Activated CD4-positive, alpha-beta T cell treated with anti-CD3 and anti-CD28 coated beads, Interleukin-2, amount 50 U/mL, for 4 hours (primary cell): ENCODE results near the gene SNX24.
"Not testable (repeated sequence)": the region's sequence is repeated elsewhere in the genome, so short reads cannot be mapped to it uniquely, and the experiment has no call there.

Experiments
- DNase-seq, 2 experiments: peaks; one replicate each; pipeline ENCODE4 v3.0.0-alpha.2; 2020

SNX24 gene, protein sequence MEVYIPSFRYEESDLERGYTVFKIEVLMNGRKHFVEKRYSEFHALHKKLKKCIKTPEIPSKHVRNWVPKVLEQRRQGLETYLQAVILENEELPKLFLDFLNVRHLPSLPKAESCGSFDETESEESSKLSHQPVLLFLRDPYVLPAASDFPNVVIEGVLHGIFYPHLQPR

DNA sequence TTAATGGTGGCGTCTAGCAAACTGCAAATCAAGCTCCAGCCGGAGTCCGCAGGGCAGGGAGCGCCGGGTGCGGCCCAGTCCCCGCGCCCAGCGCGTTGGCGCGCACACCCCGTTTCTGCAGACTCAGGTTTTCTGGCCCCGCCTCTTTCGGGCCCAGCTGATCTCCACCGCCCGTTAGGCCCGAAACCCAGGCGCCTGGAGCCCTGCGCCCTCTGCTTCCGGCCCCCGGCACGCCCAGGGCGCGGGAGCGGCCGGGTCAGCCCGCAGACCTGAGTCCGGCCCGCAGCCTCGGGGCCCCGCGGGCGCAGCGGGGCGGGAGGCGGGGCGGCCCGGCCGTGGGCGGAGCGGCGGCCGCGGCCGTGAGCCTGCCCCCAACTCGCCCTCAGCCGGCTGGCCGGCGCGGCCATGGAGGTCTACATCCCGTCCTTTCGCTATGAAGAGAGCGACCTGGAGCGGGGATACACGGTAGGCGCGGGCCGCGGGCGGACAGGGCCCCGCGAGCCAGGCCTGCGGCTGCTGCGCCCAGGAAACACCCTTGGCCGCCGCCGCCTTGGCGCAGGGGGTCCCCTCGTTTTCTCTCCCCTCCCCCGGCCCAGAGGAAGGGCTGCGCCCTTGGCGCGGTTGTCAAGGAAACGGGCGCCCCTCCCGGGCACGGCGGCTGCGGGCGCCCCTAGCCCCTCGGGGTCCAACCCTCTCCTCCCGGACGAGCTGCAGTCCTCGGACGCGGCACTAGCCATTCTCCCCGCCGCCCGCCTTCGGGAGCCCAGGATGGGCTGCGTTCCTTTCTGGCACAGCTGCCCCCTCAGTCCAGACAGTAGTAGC is at the start of gene SNX24:
SNX24 (plus strand) TSS at position 385 of the 822 bp plus-strand sequence; CDS start at position 406, 21 bp downstream.
- peak; percentile 51 for DNase-seq

DNA sequence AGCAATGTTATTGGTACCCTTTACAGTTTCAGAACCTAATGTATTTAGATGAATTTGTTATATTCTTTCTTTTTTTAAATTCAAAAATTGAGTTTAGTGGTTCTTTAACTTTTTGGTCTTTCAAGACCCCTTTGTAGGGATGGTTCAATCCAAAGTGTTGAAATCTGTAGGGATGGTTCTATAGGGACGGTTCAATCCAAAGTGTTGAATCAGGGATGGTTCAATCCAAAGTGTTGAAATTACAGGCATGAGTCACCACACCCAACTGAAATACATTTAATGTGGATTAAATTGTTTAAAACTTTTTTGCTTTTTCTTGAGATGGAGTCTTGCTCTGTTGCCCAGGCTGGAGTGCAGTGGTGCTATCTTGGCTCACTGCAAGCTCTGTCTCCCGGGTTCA is 39.9 kb upstream of the SNX24 start:
- DNase-seq, result no peak

DNA sequence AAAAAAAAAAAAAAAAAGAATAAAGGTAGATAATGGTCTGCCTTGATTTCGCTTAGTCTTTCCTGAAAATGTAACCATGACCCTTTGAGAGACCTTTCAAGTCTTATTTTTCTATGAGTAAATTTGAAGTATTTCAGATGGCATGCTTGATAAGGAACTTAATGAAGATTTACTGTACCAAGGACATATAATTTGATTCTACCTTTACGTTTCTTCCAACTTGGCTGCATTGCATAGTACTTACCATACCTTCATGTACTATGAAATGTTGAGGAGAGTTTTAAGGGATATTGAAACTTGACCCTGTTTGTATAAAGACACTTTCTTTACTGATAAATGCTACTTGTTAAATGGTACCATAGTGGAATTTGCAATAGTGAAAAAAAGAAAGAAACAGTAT is 35.0 kb upstream of the SNX24 start:
- no peak for DNase-seq

DNA sequence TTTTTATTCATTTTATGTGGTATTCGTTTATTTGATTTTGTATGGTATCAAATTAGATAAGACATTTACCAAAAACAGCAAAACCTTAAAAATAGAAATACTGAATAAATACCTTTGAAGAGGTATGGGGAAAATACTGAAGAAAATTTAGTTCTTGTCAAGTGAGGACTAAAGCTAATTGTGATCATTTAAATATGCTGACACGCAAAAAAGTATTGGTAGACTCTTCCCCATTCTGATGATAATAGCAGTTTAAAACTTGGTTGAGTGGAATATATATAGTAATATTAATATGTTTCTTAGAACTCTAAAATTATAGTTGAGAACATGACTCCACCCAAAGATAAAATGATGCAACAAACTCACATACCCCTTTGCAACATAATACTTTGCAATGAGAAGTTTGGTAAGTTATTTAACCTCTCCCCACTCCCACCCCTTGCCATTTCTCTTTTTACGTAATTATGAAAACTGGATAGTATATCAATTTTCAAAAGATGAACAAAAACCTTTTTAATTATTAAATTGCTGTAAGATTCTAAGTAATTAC is 30.1 kb upstream of the SNX24 start:
- DNase-seq, result no peak

DNA sequence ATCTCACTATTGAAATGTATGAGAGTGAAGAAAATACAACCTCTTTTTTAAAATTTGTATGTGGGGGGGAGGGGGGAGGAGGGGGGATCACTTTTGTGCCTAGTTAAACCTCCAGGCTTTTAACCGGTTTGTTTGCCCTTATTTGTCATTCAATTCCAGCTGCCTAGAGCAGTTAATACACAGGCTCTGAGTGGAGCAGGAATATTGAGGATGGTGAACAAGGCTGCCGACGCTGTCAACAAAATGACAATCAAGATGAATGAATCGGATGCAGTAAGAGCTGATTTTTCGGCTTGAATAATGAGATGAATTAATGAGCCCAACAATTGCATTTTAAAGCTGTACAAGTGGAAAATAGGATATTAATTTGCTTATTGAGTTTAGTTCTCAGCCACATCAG is 28.7 kb upstream of the SNX24 start:
- no peak for DNase-seq

DNA sequence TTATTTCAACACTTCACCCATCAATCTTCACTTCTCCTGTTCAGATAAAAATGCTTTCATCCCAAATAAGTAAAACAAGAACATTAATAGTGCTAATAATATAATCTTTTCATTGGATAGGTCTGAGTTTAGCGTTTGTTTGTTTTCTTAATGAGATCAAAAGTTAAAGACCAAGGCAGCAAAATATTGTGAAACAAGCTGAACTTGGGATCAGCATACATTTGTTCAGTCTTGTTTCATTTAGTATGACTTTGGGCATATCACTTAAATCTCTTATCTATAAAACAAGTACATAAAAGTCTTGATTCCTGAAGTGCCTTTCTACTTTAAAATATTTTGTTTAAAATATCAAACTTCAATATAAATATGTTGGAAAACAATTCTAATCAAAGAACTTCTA is 13.4 kb upstream of the SNX24 start:
- DNase-seq, result no peak

DNA sequence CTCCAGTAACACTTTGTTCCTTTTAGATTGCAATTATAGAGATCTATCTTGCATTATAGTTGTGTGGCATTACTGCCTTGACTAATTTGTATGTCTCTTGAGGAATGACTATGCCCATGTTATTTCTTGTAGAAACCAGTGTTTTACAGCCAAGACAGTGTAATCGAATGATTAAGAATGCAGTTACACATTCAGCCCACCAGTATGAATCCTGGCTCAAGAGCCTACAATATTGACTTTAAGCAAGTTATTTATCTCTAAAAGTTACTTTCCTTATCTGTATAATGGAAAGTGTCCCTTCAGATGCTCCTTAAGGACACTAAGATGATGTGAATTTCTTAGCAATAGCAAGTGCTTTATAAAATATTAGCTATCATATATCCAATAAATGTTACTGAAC is 9.7 kb upstream of the SNX24 start:
- DNase-seq, result no peak

DNA sequence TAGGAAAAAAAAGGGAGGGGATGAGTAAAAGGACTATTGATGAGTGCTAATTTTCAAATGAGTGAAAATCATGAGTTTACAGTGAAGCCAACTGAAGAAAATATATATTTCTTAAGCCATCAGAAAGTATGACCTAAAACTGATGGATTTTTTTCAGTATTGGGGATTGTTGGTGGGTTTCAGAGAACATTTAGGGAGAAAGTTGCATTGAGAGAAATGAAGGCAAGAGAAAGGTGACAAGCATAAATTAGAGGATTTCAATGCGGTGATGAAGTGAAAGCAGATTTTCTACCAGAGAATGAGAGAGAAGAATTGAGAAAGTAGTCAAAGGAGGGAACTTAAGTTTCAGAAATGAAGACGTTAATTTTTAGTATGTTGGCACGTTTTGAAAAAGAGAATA is 8.5 kb upstream of the SNX24 start:
- DNase-seq, result no peak

DNA sequence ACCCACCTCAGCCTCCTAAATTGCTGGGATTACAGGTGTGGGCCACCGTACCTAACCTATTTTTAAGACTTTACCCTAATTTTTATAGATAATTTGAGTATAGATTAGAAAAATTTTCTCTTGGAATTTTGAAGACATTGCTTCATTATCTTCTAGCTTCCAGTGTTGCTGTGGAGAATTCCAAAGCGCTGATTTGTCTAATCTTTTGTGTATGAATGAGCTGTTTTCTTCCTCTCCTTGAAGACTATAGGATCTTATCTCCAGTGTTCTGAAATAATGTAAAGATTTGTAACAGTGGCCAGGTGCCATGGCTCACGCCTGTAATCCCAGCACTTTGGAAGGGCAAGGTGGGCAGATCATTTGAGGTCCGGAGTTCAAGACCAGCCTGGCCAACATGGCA is 5.7 kb upstream of the SNX24 start:
- DNase-seq, result no peak

DNA sequence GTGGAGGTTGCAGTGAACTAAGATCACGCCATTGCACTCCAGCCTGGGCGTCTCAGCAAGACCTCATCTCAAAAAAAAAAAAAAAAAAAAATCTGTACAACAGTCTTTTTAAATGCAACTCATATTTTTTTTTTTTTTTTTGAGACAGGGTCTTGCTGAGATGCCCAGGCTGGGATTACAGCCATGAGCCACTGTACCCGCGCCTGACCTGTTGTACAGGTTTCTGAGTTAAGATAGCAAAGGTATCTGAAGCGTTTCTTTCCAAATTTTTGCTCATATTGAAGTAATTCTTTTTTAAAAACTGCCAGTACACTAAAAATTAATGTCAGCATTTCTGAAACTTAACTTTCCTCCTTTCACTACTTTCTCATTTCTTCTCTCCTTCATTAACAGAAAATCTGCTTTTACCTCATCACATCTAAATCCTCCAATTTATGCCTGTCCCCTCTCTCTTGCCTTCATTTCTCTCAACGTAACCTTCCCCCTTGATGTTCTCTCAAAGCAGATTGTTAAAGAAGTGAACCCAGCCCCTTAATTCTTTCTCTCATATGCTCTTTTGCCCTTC is 3.3 kb upstream of the SNX24 start:
- no peak for DNase-seq

DNA sequence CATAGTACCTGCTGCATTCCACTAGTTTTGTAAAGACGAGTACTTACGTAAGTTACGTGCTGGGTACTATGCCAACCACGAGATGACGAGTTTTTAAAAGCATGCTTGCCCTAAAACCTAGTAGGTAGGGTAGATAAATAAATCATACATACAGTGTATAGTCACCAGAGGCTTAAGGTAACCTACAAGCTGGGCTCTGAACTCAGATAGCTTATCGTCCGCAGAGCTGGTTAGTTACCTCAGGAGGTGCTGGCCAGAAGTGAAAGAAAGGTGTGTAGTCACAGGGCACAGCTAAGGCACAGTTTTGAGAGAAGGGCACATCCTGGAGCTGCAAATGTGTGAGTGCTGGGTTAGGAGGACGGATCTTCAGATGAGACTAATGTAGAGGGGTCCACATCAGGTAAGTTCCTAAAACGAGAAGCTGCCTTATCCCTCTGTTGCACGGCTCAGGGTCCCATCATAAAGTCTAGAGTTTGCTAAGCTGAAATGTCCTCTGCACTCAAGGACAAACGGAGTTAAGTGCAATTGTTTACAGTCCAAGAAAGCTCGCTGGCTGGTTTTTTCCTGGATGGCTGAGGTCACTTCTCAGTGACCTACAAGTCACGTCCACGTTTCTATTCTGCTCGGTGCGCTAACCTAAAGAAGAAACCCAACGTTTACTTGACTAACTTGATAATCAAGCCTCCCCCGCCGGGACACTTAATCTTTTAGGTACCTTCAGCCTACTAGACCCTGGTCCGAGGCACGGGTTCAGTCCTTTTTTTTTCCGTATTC is 1.1 kb upstream of the SNX24 start:
- DNase-seq, result no peak

DNA sequence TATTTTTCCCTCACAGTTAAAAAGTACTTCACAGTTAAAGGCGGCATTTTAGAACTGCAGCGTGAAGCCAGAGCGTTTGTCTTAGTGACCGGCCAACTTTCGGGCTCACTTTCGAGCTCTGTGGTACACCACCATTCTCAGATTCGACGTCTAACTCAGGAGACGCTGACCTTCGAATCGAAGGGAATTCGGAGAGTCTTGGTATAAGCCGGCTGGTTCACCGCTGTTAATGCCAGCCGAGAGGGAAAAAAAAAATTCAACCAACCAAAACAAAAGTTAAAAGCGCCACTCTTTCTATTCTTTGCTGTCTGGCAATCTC is 544 bp upstream of the SNX24 start:
- DNase-seq, result no peak

DNA sequence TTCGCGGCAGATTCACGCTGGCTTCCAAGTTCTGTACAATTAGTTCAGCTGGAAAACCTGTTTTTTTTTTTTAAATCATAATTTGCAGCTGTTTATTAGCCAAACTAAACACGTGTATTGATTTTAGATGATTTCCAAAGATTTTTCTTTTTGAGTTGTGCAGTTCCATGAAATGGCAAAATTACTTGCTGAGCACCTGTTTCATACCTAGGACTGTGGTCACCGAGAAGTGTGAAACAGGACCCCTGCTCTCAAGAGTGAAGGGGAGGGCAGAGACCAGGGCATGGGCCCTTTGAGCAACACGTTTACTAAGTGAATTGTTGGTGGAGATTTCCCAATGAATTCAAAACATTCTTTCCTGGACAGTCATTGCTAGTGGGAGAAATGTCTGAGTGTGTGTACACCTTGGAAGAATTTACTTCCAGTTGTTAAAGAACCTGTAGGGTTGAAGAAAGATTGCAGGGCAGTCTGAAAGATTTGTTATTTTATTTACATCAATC is 688 bp downstream of the SNX24 start:
- no peak for DNase-seq

DNA sequence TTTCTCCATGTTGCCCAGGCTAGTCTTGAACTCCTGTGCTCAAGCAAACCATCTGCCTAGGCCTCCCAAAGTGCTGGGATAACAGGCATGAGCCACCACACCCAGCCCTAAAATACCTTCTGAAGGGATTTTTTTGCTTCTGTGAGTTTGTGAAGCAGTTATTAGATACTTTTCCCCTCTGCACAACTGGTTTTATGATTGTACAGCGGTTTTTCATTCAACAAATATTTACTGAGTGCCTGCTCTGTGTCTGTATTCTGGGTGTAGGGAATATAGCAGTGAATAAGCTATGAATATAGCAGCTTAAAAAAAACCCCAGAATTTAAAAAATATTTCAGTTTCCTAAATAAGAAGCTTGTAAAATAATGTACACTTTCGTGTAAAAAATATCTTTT is 2.3 kb downstream of the SNX24 start:
- no peak for DNase-seq

DNA sequence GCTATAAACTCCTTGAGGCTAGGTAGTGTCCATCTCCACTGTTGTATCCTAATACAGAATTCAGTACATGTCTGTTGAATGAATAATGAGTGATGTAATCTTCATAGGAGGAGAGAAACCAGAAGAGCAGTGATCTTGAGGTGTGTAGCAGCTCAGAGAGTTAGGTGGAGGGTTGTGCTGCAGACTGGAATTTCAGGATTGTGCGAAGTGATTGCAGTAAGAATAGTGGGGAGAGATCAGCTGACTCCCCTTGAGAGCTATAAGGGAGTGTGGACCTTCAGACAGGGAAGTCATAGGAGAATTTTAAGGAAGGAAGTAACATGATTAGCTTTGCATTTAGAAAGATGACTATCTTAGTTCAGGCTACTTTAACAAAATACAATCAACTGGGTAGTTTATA is 4.4 kb downstream of the SNX24 start:
- DNase-seq, result no peak

DNA sequence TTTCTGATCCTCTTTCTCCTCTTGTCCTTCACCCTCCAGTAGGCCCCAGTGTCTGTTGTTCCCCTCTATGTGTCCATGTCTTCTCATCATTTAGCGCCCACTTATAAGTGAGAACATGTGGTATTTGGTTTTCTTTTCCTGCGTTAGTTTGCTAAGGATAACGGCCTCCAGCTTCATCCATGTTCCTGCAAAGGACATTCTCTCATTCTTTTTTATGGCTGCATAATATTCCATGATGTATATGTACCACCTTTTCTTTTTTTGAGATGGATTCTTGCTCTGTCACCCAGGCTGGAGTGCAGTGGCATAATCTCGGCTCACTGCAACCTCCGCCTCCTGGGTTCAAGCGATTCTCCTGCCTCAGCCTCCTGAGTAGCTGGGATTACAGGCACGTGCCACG is 12.1 kb downstream of the SNX24 start:
- DNase-seq, result not testable (repeated sequence)

DNA sequence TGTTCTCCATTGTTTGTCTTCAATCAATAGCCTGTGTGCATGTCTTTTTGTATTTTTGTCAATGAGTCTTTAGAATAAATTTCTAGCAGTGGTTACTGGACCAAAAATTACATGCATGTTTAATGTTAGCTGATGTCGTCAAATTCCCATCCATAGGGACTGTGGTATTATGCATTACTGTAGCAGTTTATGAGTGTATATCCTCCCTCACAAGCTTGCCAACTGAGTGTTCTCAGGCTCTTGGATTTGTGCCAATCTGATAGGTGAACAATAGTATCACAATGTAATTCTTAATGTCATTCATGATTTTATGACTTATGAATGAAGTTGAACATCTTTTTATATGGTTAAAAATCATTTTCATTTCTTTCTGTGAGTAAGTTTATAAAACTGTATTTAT is 13.0 kb downstream of the SNX24 start:
- no peak for DNase-seq

DNA sequence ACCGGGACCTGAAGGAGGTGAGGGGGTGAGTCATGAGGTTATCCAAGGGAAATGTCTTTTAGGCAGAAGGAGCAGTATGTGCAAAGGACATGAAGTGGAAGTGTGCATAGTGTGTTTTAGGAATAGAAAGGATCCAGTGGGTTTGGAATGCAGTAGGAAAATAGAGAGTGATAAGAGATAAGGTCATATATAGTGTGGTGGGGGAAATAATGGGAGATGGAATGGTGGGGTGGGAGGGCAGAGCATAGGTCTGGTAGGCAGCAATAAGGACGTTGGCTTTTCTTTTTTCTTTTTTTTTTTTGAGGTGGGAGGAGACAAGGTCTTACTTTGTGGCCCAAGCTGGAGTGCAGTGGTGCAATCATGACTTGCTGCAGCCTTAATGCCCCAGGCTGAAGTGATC is 17.8 kb downstream of the SNX24 start:
- no peak for DNase-seq

DNA sequence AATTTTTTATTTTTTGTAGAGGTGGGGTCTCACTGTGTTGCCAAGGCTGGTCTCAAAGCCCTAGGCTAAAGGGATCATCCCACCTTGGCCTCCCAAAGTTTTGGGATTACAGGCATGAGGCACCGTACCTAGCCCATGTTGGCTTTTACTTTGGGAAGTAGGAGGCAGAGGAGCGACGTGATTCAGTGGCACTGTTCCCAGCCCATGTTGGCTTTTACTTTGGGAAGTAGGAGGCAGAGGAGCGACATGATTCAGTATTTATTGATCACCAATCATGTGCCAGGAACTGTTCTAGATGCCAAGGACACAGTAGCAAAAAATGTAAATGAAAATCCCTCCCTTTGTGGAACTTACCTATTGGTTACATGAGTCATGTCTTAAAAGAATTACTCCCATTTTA is 18.3 kb downstream of the SNX24 start:
- no peak for DNase-seq

DNA sequence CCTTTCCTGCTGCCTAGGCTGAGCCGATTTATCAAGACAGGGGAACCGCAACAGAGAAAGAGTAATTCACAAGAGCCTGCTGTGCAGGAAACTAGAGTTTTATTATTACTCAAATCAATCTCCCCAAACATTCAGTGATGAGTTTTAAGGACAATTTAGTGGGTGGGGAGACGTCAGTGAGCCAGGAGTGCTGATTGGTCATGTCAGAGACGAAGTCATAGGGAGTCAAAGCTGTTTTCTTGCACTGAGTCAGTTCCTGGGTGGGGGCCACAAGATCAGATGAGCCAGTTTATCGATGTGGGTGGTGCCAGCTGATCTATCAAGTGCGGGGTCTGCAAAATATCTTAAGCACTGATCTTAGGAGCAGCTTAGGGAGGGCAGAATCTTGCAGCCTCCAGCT is 19.0 kb downstream of the SNX24 start:
- DNase-seq, result no peak

DNA sequence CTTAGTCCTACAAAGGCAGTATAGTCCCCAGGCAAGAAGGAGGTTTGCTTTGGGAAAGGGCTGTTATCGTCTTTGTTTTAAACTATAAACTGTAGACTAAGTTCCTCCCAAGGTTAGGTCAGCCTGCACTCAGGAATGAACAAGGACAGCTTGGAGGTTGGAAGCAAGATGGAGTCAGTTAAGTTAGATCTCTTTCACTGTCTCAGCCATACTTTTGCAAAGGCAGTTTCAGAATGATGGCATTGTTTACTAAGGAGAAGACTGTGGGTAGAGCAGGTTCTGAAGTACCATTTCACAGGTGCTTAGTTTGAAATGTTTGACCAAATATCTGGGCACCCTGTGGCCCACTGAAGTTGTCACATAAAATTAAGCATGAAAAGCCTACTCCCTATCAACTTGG is 19.4 kb downstream of the SNX24 start:
- no peak for DNase-seq

DNA sequence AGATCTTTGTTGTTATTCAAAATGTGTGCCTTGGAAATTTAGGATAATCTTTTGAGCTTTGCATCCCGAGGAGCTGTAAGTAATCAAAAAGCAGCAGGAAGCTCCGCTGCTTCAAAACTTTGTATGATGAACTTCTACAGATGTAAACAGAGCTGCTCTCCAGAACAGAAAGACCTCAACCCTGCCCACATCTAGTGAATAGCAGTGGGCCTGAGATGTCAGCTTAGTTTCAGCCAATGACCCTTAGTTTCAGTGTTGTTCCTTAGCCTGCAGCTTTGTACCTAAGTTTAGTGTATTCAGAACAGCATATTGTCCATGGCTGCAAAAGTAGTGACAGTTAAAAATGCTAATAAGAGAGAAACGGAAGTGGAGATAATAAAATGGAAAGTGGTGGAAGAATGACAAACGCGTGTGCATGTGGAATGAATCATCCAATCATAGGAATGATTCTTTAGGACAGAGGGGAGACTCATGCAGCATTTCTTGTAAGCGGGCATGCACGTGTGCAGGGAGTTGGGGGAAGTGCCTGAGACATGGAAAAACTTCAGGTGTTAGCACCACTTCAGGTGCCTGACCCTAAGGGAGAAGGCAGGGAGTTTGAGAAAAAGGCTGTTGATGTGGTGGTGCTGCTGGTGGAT is 24.9 kb downstream of the SNX24 start:
- DNase-seq, result no peak

DNA sequence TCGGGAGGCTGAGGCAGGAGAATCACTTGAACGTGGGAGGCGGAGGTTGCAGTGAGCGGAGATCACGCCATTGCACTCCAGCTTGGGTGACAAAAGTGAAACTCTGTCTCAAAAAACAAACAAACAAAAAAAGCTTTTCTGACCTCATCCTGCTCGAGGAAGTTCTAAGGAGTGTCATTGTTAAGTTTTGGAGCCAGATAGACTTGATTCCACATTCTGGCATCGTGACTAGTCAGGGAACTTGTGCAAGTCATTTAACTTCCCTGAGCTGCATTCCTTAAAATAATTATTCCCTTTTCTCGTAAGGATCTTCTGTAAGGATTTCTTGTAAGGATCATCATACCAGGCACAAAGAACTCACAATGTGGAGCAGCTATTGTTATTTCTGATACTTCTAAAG is 26.2 kb downstream of the SNX24 start:
- DNase-seq, result no peak
